ENCODE data around the gene CARD11. TPM values are rescaled to one million over a fixed set of nuclear protein-coding genes. Genes with fewer than 3 reads are reported as not detected.

The CARD11 gene
- total and polyA plus RNA-seq, 3 donors from 2014 or later = 2.9 to 3.9 (median 3.2) TPM

DNA sequence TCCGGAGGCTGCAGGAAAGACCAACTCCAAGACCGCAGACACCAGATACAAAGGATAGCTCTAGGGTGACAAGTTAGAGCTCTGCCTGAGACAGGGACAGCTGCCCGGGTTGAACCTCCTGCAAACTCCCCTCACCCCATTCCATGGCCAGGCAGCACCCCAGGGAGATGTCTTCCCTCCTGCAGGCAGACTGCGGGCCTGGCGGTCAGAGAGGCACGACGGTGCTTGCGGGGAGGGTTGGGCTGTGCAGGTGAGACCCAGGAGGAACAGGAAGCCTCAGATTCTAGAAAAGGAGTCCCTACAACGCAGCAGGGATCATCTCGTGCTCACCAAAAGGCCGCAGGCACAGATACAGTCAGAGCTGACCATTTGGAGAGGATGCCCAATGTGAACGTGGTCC, 34.6 kb downstream of the CARD11 start:
- Histone ChIP-seq H3K27ac (no peak overlapping the region), H3K27me3 (no peaks in the 10 kb centered on the region), H3K36me3 (ENCODE audit: low read depth, missing control alignments) (no peaks in the 10 kb centered on the region), H3K4me1 (no peaks in the 10 kb centered on the region), H3K9me3 (no peaks in the 10 kb centered on the region), H3K4me3 (no peak overlapping the region)
- DNase-seq = no peak
- intact Hi-C loops (cut with DNase I; ENCODE audit: low total_unique reads) = no loop called here
- TF ChIP-seq, protein P1, sequence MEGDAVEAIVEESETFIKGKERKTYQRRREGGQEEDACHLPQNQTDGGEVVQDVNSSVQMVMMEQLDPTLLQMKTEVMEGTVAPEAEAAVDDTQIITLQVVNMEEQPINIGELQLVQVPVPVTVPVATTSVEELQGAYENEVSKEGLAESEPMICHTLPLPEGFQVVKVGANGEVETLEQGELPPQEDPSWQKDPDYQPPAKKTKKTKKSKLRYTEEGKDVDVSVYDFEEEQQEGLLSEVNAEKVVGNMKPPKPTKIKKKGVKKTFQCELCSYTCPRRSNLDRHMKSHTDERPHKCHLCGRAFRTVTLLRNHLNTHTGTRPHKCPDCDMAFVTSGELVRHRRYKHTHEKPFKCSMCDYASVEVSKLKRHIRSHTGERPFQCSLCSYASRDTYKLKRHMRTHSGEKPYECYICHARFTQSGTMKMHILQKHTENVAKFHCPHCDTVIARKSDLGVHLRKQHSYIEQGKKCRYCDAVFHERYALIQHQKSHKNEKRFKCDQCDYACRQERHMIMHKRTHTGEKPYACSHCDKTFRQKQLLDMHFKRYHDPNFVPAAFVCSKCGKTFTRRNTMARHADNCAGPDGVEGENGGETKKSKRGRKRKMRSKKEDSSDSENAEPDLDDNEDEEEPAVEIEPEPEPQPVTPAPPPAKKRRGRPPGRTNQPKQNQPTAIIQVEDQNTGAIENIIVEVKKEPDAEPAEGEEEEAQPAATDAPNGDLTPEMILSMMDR (IDR thresholded peaks at IDR 0.05) = no peak
- TF ChIP-seq POLR2A (IDR thresholded peaks at IDR 0.05) = no peak
- 76 to 87% methylated on average over 12 of the region's 12 CpGs for WGBS, 2 donors

GRCh38 chr7:3008386-3008785, 35.3 kb downstream of the CARD11 start:
- DNase-seq = no peak
- intact Hi-C loops (cut with DNase I; ENCODE audit: low total_unique reads) = no loop called here
- WGBS, 2 donors = 82 to 86% methylated on average over 2 of the region's 2 CpGs
- Histone ChIP-seq H3K27ac (no peak overlapping the region), H3K36me3 (ENCODE audit: low read depth, missing control alignments) (no peaks in the 10 kb centered on the region), H3K27me3 (no peaks in the 10 kb centered on the region), H3K9me3 (no peaks in the 10 kb centered on the region), H3K4me3 (no peak overlapping the region), H3K4me1 (no peaks in the 10 kb centered on the region)
- TF ChIP-seq, protein P1 (IDR thresholded peaks at IDR 0.05) = no peak
- no peak for TF ChIP-seq POLR2A (IDR thresholded peaks at IDR 0.05)

DNA sequence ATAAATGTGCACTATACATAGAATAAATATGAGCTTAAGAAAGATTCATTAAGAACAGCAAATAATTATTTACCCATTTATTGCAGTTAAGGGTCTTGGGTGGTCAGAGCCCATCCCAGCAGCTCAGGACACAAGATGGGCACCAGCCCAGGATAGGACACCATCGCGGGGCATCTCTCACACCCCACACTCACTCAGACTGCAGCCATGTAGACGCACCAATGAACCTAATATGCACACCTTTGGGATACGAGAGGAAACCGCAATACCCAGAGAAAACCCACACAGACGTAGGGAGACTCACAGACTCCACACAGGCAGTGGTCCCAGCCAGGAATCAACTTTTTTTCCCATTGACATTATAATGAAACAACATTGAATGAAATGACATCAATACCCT, 36.0 kb downstream of the CARD11 start:
- Histone ChIP-seq H3K36me3 (ENCODE audit: low read depth, missing control alignments) (no peaks in the 10 kb centered on the region), H3K27ac (no peak overlapping the region), H3K9me3 (no peaks in the 10 kb centered on the region), H3K4me1 (no peaks in the 10 kb centered on the region), H3K27me3 (no peaks in the 10 kb centered on the region), H3K4me3 (no peak overlapping the region)
- intact Hi-C loops (cut with DNase I; ENCODE audit: low total_unique reads) = no loop called here
- DNase-seq = no peak
- 88 to 94% methylated on average over 6 of the region's 6 CpGs for WGBS, 2 donors
- TF ChIP-seq, protein P1 (IDR thresholded peaks at IDR 0.05) = no peak
- TF ChIP-seq POLR2A (IDR thresholded peaks at IDR 0.05) = no peak

DNA sequence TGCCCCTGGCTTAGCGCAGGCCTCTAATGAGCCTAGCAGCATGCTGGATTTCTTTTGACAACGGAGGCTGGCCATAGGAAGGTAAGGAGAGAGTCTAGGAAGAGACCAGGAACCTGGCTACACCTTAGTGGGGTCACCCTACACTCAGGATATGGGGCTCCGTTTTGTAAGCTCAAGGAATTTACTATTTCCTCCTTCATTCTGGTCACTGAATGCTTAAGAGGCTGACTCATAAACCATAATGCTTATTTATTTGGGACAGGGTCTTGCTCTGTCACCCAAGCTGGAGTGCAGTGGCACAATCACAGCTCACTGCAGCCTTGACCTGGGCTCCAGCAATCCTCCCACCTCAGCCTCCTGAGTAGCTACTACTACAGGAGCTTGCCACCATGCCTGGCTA, 38.4 kb downstream of the CARD11 start:
- Histone ChIP-seq H3K27ac (no peak overlapping the region), H3K36me3 (ENCODE audit: low read depth, missing control alignments) (no peaks in the 10 kb centered on the region), H3K4me1 (no peaks in the 10 kb centered on the region), H3K27me3 (no peaks in the 10 kb centered on the region), H3K9me3 (no peaks in the 10 kb centered on the region), H3K4me3 (no peak overlapping the region)
- TF ChIP-seq, protein P1 (IDR thresholded peaks at IDR 0.05) = no peak
- TF ChIP-seq POLR2A (IDR thresholded peaks at IDR 0.05) = no peak
- intact Hi-C loops (cut with DNase I; ENCODE audit: low total_unique reads) = no loop called here
- no peak for DNase-seq
- 86 to 87% methylated on average over 3 of the region's 3 CpGs for WGBS, 2 donors

DNA sequence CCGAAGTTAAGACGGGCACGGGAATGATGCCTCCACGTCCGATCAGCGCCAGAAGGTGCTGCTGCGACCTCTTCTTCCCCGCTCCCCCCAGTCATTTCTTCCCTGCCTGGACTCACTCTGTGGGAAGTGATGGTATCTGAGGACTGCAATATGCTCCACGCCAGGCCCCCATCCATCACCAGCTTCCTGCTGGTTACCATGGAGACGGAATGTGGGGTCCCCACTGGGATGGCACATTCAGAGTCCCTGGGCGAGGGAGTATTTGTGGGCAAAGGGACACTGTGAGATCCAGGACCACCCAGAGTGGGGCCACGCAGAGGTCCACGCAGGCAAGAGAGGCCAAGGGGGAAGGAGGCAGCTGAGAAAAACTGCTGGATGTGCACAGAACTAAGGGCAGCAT, 39.7 kb downstream of the CARD11 start:
- Histone ChIP-seq H3K27ac (no peak overlapping the region), H3K9me3 (no peaks in the 10 kb centered on the region), H3K36me3 (ENCODE audit: low read depth, missing control alignments) (no peaks in the 10 kb centered on the region), H3K4me3 (no peak overlapping the region), H3K4me1 (no peaks in the 10 kb centered on the region), H3K27me3 (no peaks in the 10 kb centered on the region)
- no peak for DNase-seq
- TF ChIP-seq POLR2A (IDR thresholded peaks at IDR 0.05) = no peak
- TF ChIP-seq, protein P1 (IDR thresholded peaks at IDR 0.05) = no peak
- intact Hi-C loops (cut with DNase I; ENCODE audit: low total_unique reads) = no loop called here
- WGBS, 2 donors = 92 to 97% methylated on average over 13 of the region's 13 CpGs

Data from testis (tissue), 3 donors.